NCI-H1048 (cell line): Measurements from ENCODE around the gene MS4A4E.
A peak's percentile ranks its signal among the peaks of the same experiment; 100 is the strongest.
"Not testable (repeated sequence)": the region's sequence is repeated elsewhere in the genome, so short reads cannot be mapped to it uniquely, and the experiment has no call there.

Experiments used
- DNase-seq: peaks from one replicate; lab custom pipeline; 2025; lab: John Stamatoyannopoulos, UW

The MS4A4E gene

DNA sequence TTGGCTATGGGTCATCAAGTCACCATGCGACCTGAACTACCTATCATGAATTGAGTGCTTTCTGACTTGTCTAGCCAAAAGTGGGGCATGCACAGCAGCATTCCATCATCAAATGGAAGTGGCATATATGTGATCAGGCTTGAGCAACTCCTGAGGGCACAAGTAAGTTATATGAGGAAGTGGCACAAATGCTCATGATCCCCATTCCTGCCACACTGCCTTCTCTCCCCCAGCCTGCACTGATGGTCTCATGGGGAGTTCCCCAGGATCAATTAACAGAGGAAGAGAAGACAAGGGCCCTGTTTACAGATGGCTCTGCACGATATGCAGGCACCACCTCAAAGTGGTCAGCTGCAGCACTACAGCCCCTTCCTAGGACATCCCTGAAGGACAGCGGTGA lies 21.8 kb downstream of the MS4A4E start:
- DNase-seq, result no peak

DNA sequence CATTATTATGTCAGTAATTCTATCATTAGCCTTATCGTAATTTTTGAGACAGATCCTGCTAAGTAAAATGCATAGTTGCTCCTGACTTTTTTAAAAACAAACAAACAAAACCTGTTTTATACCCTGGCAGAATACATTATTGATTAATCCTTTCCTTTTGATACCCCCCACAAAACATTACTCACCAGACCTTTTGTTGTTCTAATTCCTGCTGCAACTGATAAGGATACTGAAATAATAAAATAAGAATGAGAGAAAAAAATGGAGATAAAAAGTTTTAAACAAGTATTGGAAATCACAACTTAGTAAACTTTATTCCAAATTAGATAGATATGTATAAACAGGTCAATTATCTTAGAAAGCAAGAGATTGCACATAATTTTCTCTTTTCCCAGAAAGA lies 28.6 kb downstream of the MS4A4E start:
- DNase-seq, result no peak

DNA sequence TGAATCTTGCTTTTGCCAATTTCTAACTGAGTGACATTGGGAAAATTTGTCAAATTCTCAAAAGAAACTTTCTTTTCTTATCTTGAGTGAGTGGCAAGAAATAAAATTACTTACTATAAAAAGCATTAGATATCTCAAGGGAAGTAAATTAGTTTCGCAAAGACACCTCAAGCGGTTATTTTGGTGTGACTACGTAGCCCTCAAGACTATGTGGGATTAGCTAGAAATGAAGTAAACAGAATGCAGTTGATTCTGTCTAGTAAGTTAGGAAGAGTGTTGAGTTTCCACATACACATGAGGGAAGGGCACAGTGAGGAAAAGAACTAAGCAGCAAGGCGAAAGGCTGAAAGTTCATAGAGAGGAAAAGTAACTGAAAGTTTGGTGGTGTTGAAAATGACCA lies 31.7 kb downstream of the MS4A4E start:
- no peak for DNase-seq

DNA sequence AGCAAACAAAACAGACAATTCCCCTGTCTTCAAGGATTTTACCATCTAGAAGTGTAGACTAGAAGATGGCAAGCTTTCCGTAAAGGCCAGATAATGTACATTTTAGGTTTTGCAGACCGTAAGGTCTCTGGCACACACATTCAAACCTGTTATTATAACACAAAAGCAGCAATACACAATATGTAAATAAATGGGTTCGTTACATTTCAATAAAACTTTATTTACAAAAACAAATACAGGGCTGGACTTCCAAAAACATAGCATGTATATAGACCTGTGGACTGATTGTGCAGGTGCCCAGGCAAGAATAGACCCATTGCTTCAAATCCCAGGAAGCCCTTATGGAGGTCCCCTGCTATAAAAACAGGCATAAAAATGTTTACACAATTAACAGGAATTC lies 33.0 kb downstream of the MS4A4E start:
- DNase-seq, result no peak

DNA sequence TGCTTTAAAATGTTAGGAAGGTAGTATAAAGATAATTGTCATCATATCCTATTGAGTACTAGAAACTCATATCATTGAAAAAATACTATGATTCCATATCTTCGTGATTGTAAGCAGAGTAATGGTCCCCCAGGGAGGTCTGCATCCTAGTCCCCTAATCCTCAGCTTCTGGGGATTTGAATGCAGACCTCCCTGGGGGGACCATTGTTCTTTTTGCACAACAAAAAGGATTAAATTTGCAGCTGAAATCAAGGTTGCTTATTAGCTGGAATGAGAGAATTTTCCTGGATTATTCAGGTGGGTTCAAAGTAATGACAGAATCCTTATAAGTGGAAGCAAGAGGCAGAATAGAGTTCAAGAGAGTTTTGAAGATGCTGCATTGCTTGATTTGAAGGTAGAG lies 34.0 kb downstream of the MS4A4E start:
- DNase-seq, result no peak

DNA sequence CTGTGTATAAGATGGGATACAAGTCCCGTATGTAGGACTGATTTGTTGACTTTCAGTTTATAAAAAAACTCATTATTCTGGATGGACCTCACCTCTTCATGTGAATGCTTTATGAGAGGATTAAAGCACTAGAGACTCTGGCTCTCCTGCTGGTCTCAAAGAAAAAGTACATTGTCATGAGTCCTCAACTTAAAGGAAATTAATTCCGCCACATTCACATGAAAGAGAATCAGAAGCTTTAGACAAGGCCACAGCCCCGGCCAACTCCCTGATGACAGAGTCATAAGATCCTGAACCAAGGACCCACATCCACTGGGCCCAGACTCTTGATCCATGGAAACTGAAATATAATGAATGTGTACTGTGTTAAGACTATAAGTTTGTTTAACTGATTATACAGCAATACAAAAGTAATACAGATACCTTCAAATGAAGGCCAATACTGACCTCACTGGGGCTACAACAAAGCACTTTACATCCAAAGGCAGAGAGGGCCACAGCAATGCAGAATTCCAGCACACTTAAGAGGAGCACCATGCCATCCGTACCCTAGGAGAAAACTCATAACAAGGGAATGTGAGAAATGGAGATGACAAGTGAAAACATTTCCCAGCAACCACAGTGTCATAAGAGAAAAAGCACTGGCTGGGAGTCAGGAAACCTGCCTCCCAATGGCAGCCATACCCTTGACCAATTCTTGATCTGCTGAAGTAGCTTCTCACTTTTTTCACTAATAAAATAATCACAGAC lies 34.6 kb downstream of the MS4A4E start:
- no peak for DNase-seq

DNA sequence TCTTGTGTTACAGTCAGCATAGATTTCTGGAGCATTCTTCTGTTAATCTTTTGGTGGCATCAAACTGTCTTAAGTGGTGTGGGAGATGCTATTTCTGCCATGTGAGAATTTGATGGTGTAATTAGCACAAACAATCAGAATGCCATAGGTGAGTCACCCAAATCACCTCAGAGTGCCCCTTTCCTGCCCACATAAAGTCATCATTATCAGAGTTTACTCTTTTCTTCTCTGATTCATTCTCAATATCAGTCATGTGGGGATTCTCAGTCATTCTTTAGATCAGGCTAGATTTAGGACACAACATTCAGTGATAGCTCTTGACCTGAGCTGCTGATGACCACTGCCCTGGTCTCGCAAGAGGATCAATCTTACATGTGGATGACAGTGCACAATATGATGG lies 36.3 kb downstream of the MS4A4E start:
- no peak for DNase-seq

DNA sequence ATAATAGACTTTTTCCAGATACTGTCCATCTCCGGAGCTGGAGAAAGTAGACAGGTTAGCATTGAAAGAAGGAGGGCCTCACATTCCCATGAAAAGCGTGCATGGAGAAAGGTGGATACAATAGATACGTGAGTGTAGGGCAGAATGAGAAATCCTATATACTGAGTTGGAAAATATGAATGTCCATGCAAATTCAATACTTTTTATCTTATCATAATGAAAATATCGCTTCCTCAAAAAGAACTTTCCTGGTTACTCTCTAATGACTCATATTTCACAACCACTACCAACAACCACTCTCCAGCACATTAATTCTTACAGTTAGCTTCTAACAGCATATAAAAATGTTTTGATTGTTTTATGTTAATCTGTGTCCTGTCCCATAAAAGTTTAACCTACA lies 38.0 kb downstream of the MS4A4E start:
- DNase-seq, result no peak

DNA sequence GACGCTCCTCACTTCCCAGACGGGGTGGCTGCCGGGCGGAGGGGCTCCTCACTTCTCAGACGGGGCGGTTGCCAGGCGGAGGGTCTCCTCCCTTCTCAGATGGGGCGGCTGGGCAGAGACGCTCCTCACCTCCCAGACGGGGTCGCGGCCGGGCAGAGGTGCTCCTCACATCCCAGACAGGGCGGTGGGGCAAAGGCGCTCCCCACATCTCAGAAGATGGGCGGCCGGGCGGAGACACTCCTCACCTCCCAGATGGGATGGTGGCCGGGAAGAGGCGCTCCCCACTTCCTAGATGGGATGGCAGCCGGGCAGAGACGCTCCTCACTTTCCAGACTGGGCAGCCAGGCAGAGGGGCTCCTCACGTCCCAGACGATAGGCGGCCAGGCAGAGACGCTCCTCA lies 41.6 kb downstream of the MS4A4E start:
- DNase-seq, result not testable (repeated sequence)

DNA sequence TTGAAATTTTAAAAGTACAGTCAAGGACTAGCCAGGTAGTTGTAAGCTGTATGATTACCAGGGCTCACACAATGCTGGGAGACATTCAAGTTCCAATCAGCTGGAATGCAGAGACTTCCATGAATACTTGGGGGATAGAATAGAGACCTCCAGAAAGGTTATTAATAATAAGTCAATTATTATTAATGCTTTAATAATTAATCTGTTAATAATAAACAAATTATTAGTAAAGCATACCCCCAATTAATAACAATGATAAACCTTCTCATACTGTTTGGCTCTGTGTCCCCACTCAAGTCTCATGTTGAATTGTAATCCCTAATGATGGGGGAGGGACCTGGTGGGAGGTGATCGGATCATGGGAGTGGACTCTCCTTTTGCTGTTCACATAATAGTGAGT lies 45.5 kb downstream of the MS4A4E start:
- DNase-seq, result no peak

DNA sequence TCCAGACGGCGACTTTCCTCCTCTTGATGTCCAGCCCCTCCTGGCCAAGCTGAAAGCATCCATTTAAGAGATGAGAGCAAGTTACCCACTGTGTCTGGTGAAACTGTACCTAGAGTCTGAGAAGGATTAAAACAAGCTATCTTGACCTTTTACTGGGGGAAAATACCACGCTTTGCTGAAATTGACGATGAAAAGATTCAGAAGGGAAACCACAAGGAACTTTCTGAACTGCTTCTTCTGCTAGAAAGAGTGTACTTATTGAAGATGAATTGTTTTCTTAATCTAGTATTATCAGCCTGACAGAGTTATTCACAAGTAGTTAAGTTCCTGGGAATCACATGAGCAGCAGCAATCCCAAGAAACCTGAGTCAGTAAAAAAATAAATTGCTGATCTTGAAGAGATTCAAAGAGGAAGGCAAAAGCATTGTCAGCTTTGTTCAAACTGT lies 47.0 kb downstream of the MS4A4E start:
- DNase-seq, result no peak

DNA sequence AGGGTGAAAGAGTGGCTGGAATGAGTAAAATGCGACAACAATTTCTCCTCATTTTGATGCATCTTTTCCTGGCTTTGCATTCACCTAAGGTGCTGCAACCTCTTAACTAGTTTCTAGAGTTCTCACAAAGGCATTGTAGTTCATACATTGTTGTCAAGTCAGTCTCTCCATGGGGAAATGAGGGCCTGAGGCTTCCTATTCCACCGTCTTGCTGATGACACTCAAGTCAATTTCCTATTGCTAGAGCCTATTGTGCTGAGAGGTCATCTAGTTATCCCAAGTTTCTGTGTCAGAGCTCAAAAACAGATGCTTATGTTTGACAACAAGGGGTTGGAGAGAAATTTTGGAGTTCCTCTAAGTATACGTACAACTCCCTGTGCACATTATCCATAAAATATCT lies 48.4 kb downstream of the MS4A4E start:
- DNase-seq, result no peak

DNA sequence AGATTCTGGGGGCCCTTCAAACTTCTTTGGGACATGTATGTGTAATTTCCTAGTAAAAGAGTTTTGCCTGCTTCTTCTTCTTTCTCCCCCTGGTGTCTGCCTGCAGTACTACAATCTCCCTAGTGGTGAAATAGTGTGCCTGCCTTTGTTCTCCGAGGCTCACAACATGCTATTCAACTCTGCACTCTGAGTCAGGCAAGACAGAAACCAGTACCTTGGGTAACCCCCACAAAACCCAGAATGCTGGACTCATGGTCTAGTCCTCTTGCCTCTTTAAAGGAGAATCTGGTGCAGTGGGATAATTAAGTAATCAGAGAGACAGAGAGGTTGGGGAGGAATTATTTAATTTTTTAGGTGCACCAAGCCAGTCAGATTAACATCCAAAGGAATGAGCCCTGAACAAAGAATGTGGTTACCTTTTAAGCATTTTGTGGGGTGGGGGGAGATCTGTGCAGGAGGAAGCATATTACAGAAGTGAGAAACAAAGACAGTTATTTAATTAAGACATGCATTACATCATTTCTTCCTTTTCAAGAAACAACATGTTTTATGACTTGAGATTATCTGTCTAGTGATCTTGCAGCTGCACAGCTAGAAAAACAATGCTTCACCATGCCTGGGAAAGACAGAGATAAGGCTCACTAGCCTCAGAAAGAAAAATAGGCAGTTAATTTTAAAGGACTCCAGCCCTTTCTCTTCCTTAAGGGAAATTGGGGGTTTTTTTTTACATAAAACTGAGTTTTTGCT lies 49.1 kb downstream of the MS4A4E start:
- peak; percentile 15 for DNase-seq

DNA sequence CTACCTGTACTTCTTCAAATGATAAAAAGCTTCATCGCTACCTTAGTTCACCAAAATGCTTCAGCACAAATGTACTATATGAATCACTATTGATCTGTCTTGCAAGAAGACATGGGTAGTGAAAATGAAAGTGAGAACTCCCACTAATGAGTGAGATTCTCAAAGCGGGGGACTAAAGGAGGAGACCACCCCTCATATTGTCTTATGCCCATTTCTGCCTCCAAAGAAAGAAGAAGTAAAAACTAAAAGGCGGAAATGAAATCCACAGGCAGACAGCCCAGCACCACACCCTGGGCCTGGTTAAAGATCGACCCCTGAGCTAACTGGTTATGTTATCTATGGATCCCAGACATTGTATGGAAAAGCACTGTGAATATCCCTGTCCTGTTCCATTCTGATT lies 50.4 kb downstream of the MS4A4E start:
- DNase-seq, result not testable (repeated sequence)

DNA sequence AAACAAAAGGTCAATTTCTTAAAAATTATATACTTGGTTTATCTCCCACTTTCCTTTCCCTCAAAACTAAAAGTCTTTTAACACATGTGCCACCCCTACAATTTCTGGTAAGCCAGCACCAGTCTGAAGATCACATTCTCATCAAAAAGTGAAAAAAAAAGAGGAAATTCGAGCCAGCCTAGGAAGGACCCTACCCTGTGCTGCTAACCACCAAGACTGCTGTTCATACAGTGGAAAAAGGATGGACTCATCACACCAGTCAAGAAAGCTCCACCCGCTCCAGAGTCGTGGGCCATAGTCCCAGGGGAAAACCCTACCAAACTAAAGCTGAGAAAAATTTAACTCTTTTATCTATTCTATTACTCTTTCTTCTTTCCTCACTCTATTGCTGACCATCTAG lies 54.5 kb downstream of the MS4A4E start:
- DNase-seq, result not testable (repeated sequence)

DNA sequence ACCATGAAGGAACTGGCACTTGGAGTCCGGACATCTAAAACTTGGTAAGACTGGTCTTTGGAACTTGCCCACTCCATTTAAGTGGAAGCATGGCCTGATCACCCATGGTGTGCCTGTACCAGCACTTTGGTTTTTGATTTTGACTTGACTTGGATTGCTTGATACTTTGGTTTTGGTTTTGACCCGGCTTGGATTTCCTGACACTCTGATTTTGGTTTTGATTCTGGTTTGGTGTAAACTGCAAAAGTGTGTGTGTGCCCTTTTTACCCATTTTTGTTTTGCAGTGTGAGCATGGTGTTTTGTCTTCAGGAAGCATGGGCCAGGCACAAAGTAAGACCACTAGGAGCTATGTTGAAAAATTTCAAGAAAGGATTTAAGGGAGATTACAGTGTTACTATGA lies 56.8 kb downstream of the MS4A4E start:
- DNase-seq, result not testable (repeated sequence)

DNA sequence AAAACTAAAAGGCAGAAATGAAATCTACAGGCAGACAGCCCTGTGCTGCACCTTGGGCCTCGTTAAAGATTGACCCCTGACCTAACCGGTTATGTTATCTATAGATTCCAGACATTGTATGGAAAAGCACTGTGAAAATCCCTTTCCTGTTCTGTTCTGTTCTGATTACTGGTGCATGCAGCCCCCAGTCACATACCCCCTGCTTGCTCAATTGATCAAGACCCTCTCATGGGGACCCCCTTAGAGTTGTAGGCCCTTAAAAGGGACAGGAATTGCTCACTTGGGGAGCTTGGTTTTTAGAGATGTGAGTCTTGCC lies 57.5 kb downstream of the MS4A4E start:
- not testable (repeated sequence) for DNase-seq

DNA sequence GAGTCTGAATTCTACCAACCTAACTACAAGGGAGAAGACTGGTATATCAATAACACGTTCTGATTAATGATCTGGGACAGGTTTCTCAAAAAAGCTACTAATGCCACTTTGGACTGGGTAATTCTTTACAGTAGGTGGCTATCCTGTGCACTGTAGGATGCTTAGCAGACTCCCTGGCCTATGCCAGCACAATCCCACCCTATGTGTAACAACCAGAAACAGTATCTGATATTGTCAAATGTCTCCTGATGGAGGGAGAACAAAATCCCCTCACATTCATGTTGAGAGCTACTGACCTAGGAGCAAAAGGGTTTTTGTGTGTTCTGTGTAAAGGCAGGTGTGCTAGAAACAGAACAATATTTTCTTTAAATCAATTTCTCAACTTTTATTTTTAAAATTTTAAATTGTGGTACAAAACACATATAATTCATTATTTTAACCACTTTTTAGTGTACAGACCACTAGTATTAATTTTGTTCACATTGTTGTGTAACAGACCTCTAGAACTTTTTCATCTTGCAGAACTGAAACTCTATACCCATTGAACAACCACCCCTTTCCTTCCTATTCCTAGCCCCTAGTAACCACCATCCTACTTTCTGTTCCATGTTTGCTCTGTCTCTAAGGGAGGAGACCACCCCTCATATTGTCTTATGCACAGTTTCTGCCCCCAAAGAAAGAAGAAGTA lies 58.0 kb downstream of the MS4A4E start:
- DNase-seq, result no peak

DNA sequence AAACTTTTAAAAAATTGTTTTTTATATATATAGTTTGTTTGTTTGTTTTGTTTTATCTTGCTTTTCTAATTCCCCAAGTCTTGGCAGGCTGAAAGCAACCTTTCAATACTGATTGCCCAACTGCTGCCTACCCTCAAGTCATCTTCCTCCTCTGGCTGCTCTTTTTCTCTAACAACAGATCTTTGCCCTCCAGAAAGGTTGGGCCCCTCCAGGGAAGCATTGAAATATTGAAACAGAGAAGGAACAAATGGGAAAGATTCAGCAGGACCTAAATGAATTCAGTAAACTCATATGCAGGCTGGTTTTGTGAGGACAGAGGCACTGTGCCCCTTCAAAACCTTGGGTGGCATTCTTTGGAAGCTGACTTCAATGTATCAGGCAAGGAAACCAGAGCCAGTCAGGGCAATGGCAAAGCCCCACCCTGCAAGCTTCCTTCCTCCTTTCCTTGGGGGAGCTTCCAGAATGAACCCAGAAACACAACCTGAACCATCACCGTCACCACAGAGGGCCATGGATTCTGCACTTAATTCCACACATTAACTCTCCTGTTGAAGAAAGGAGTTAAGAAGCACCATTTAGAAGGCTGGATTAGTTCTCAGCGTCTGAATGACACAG lies 59.2 kb downstream of the MS4A4E start:
- DNase-seq, result no peak

DNA sequence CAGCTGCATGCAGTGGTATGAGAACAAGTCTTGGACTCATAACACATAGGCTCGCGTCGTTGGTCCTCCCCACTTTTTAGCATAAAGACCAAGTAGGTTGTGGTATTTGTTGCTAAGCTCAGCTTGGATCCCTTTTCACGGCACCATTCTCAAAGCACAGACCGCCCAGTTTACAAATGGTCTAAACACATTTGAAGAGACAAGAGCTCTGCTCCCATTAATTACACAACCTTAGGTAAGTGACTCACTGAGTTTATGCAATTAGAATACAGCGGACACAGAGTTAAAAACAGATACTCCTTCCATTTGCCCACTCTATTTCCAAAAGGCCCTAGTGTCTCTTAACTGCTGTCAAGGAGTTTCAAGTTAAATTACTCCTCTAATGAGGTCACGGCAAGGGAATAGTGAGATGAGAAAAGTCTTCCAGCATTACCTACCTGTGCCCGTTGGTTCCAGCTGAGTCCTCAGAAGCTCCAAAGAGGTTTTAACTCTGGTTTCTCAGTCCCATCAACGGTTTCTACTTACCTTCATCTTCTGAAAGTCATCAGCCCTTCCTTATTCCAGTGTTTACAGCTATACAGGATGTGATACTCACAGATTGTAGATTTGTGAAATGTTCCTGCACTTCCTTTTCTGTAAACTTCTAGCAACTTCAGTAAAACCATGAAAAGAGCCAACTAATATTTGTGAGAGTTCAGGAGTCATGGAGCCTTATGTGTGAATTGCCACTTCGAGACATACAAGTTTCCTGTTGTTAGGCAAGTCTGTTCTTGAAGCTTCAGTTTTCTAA lies 60.2 kb downstream of the MS4A4E start, which contains the start of gene MS4A6A:
TSS of gene MS4A6A (minus strand) at position 543 of the 790 bp plus-strand sequence. CDS start 1,356 bp downstream, outside the sequence.
- DNase-seq, result no peak

DNA sequence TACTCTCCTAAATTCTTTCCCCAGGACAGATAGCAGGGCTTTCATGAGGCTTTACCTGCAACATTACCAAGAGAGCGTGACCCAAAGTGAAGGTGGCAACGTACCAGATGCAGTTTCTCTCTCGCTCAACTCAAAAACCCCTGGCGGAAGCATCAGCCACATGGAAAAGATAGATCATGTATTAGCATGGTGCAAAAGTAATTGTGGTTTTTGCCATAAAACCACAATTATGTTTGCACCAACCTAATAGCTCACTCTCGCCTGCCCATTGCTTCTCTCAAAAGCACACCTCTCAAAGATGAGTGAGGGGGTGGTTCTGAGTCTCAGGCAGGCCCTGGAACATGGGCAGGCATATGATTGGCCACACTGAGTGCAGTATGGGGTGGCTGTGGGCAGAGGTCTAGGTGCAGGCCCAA lies 67.1 kb downstream of the MS4A4E start:
- no peak for DNase-seq

DNA sequence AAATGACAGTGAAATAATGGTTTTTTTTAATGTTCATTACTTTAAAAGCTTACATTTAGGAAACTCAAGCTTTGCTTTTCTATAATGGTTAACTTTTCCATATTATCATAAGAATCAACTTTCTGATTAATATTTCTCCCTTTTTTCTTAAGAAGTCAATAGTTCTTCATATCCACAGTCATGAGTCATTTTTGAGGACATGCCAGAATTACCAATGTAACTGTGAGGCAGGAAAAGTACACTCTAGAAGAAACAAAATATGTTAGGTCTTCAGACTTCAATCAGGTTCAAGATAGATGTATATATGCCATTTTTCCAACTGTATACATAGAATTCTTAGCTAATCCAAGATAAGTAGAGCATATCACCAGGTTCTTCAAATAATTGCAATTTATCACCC lies 70.9 kb downstream of the MS4A4E start:
- DNase-seq, result no peak
